ENCODE data around the gene NUDT22.
A peak's percentile ranks its signal among the peaks of the same experiment; 100 is the strongest.

The NUDT22 gene

GRCh38 chr11:64229744-64230170 lies 3.7 kb downstream of the NUDT22 start:
- DNase-seq: no peak

- peak; percentile 61 for DNase-seq
These were observed 4.3 kb downstream of the NUDT22 start, which contains the start of gene DNAJC4 for GRCh38 chr11:64230171-64230984. Gene DNAJC4, plus strand, starts transcription at chr11:64230548. Its CDS starts 307 bp downstream, at chr11:64230855.

- DNase-seq: no peak
These were observed 4.9 kb downstream of the NUDT22 start for GRCh38 chr11:64230985-64231365.

- DNase-seq: no peak
These were observed 5.5 kb downstream of the NUDT22 start for GRCh38 chr11:64231546-64231945.

- DNase-seq: no peak
These were observed 6.3 kb downstream of the NUDT22 start for GRCh38 chr11:64232182-64232966.

- DNase-seq: no peak
These were observed 6.9 kb downstream of the NUDT22 start for GRCh38 chr11:64232967-64233315.

- peak; percentile 28 for DNase-seq
These were observed 8.0 kb downstream of the NUDT22 start, which contains the start of gene VEGFB for GRCh38 chr11:64233913-64234586. Gene VEGFB, plus strand, starts transcription at chr11:64234584. Its CDS starts 250 bp downstream, at chr11:64234834.

- no peak for DNase-seq
These were observed 8.7 kb downstream of the NUDT22 start for GRCh38 chr11:64234647-64235379.

GRCh38 chr11:64235437-64236161 lies 9.5 kb downstream of the NUDT22 start:
- DNase-seq: no peak

GRCh38 chr11:64237484-64237951 lies 11.4 kb downstream of the NUDT22 start:
- no peak for DNase-seq

GRCh38 chr11:64238076-64238475 lies 12.0 kb downstream of the NUDT22 start:
- no peak for DNase-seq

- no peak for DNase-seq
These were observed 12.9 kb downstream of the NUDT22 start for GRCh38 chr11:64238999-64239398.

GRCh38 chr11:64239662-64240434 lies 13.8 kb downstream of the NUDT22 start:
- no peak for DNase-seq

GRCh38 chr11:64240435-64241240 lies 14.6 kb downstream of the NUDT22 start, which contains the start of gene FKBP2:
Gene FKBP2, plus strand, starts transcription at chr11:64241095. Its CDS starts 1,293 bp downstream, at chr11:64242388.
- peak; percentile 87 for DNase-seq

- DNase-seq: peak; percentile 88
These were observed 15.1 kb downstream of the NUDT22 start for GRCh38 chr11:64241241-64241490.

- DNase-seq: no peak
These were observed 15.7 kb downstream of the NUDT22 start for GRCh38 chr11:64241491-64242374.

- no peak for DNase-seq
These were observed 17.3 kb downstream of the NUDT22 start for GRCh38 chr11:64243236-64243854.

GRCh38 chr11:64244107-64244506 lies 18.0 kb downstream of the NUDT22 start:
- no peak for DNase-seq

- DNase-seq: no peak
These were observed 18.9 kb downstream of the NUDT22 start for GRCh38 chr11:64244966-64245365.

Measured in NCI-H1694 treated with DMSO at 0.1 percent for 48 hours (cell line).